ENCODE results near the gene GNG3. TPM values are rescaled to one million over a fixed set of nuclear protein-coding genes. Genes with fewer than 3 reads are reported as not detected.

The GNG3 gene
- total and polyA plus RNA-seq, 2 experiments from 2014 or later: 0.23 to 1.2 TPM

DNA sequence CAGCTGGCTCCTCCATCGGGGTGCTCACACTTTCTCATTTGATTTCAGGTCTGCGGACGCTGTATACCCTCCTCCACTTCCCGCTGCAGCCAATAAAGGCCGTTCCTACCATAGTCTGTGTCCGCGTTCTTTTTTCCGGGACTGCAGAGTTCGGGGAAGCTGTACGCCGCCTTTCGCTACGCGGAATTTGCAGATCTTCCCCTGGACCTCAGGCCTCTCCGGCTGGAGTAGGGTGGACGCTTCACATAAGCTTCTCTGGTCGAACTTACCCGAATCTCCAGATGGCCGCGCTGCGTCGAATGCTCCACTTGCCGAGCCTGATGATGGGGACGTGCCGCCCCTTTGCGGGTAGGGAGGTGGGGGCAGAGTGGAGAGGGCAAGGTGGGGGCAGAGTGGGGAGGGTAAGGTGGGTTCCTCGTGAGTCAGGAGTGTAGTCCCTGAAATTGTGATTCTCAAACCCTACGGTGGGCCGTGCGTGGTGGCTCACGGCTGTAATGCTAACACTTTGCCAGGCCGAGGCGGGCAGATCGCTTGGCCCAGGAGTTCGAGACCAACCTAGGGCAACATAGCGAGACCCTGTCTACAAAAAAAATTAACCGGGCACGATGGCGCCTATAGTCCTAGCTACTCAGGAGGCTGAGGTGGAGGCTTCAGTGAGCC lies 41.7 kb upstream of the GNG3 start:
- H2AFZ ChIP-seq: no peak overlapping the region
- peaks cover 16% of the 10 kb centered on the region for H3K4me1 ChIP-seq (ENCODE audit: insufficient read depth)
- no peaks in the 10 kb centered on the region for H3K9me3 ChIP-seq (ENCODE audit: low read depth)
- H3K9me2 ChIP-seq (replicated peaks; ENCODE audit: insufficient read depth): no peaks in the 10 kb centered on the region
- TF ChIP-seq CTCF (IDR thresholded peaks at IDR 0.05; ENCODE audit: poor library complexity) (no peak), EZH2 (IDR thresholded peaks at IDR 0.05; ENCODE audit: borderline replicate concordance) (no peak), EZH2phosphoT487 (IDR thresholded peaks at IDR 0.05; ENCODE audit: low read depth, severe bottlenecking, unreplicated experiment) (no peak)
- peak; percentile 76 for DNase-seq (ENCODE audit: low spot score)
- no peaks in the 10 kb centered on the region for H3K36me3 ChIP-seq (replicated peaks; ENCODE audit: insufficient read depth, low read depth)
- 2% methylated on average over 38 of the region's 39 CpGs for WGBS (ENCODE audit: low lambda C conversion rate, missing lambda C conversion rate)
- peaks cover 48% of the 10 kb centered on the region for H3K79me2 ChIP-seq
- H3K27me3 ChIP-seq: no peaks in the 10 kb centered on the region
- H3K4me2 ChIP-seq: peak overlapping the region; percentile 80
- peaks cover 10% of the 10 kb centered on the region for H4K20me1 ChIP-seq (ENCODE audit: insufficient read depth, poor library complexity, severe bottlenecking)
- peak overlapping the region; percentile 56 for H3K4me3 ChIP-seq
- H3K27ac ChIP-seq: peak overlapping the region; percentile 91

GRCh38 chr11:62666259-62666926 lies 41.1 kb upstream of the GNG3 start:
- H3K27me3 ChIP-seq: no peaks in the 10 kb centered on the region
- H3K9me3 ChIP-seq (ENCODE audit: low read depth): no peaks in the 10 kb centered on the region
- no peak for TF ChIP-seq CTCF (IDR thresholded peaks at IDR 0.05; ENCODE audit: poor library complexity)
- no peak for TF ChIP-seq EZH2phosphoT487 (IDR thresholded peaks at IDR 0.05; ENCODE audit: low read depth, severe bottlenecking, unreplicated experiment)
- TF ChIP-seq EZH2 (IDR thresholded peaks at IDR 0.05; ENCODE audit: borderline replicate concordance): no peak
- no peak for DNase-seq (ENCODE audit: low spot score)
- 61% methylated on average over 16 of the region's 16 CpGs for WGBS (ENCODE audit: low lambda C conversion rate, missing lambda C conversion rate)
- H3K27ac ChIP-seq: peak overlapping the region; percentile 91
- H3K79me2 ChIP-seq: peaks cover 51% of the 10 kb centered on the region
- H3K36me3 ChIP-seq (replicated peaks; ENCODE audit: insufficient read depth, low read depth): no peaks in the 10 kb centered on the region
- no peaks in the 10 kb centered on the region for H3K9me2 ChIP-seq (replicated peaks; ENCODE audit: insufficient read depth)
- peak overlapping the region; percentile 56 for H3K4me3 ChIP-seq
- peak overlapping the region; percentile 80 for H3K4me2 ChIP-seq
- H3K4me1 ChIP-seq (ENCODE audit: insufficient read depth): peaks cover 16% of the 10 kb centered on the region
- H4K20me1 ChIP-seq (ENCODE audit: insufficient read depth, poor library complexity, severe bottlenecking): peaks cover 10% of the 10 kb centered on the region
- no peak overlapping the region for H2AFZ ChIP-seq

DNA sequence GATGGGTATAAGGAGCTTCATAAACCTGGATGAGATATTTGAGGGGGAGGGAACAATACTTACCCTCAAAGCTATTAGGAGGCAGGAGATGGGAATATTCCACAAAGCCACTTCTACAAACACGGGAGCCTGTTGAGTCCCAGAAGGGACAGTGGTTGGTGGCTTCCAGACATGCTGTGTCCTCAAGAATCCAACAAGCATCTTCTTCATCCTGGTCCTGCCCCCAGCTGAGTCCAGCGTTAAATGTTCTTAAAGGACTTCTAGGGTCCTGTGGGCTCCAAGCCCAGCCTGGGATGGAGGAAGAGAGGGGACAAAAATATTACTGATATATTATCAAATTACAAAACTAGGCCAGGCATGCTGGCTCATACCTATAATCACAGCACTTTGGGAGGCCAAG lies 40.0 kb upstream of the GNG3 start:
- DNase-seq (ENCODE audit: low spot score): no peak
- H4K20me1 ChIP-seq (ENCODE audit: insufficient read depth, poor library complexity, severe bottlenecking): peaks cover 10% of the 10 kb centered on the region
- TF ChIP-seq EZH2 (IDR thresholded peaks at IDR 0.05; ENCODE audit: borderline replicate concordance) (no peak), EZH2phosphoT487 (IDR thresholded peaks at IDR 0.05; ENCODE audit: low read depth, severe bottlenecking, unreplicated experiment) (no peak), CTCF (IDR thresholded peaks at IDR 0.05; ENCODE audit: poor library complexity) (no peak)
- H3K36me3 ChIP-seq (replicated peaks; ENCODE audit: insufficient read depth, low read depth): no peaks in the 10 kb centered on the region
- peaks cover 20% of the 10 kb centered on the region for H3K4me1 ChIP-seq (ENCODE audit: insufficient read depth)
- no peak overlapping the region for H3K4me3 ChIP-seq
- peak overlapping the region; percentile 80 for H3K4me2 ChIP-seq
- 97% methylated on average over 2 of the region's 2 CpGs for WGBS (ENCODE audit: low lambda C conversion rate, missing lambda C conversion rate)
- H3K9me2 ChIP-seq (replicated peaks; ENCODE audit: insufficient read depth): no peaks in the 10 kb centered on the region
- no peak overlapping the region for H2AFZ ChIP-seq
- no peaks in the 10 kb centered on the region for H3K9me3 ChIP-seq (ENCODE audit: low read depth)
- no peak overlapping the region for H3K27ac ChIP-seq
- peaks cover 54% of the 10 kb centered on the region for H3K79me2 ChIP-seq
- no peaks in the 10 kb centered on the region for H3K27me3 ChIP-seq
